ENCODE results near the gene HS3ST4.

HS3ST4 gene

GRCh38 chr16:25691519-25692091 lies at the start of gene HS3ST4:
Gene HS3ST4, plus strand, starts transcription at chr16:25691959.
- in situ Hi-C loops (cut with MboI; ENCODE audit: low sequenced_read_pairs), result no loop called here

- in situ Hi-C loops (cut with MboI; ENCODE audit: low sequenced_read_pairs), result no loop called here
Observed at GRCh38 chr16:25643633-25644032, 48.1 kb upstream of the HS3ST4 start.

DNA sequence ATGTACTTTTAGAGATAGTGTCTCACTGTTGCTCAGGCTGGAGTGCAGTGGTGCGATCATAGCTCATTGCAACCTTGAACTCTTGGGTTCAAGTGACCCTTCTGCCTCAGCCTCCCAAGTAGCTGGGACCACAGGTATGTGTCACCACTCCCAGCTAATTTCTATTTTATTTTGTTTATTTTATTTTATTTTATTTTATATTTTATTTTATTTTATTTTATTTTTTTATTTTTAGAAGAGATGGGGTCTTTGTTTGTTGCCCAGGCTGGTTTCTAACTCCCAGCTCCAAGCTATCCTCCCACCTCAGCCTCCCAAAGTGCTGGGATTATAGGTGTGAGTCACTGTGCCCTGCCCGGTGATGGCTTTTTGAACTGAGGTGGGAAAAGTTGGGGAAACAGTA lies 35.1 kb upstream of the HS3ST4 start:
- in situ Hi-C loops (cut with MboI; ENCODE audit: low sequenced_read_pairs), result no loop called here

GRCh38 chr16:25676820-25677219 lies 14.9 kb upstream of the HS3ST4 start:
- in situ Hi-C loops (cut with MboI; ENCODE audit: low sequenced_read_pairs), result no loop called here

GRCh38 chr16:25679511-25679910 lies 12.2 kb upstream of the HS3ST4 start:
- in situ Hi-C loops (cut with MboI; ENCODE audit: low sequenced_read_pairs), result no loop called here

DNA sequence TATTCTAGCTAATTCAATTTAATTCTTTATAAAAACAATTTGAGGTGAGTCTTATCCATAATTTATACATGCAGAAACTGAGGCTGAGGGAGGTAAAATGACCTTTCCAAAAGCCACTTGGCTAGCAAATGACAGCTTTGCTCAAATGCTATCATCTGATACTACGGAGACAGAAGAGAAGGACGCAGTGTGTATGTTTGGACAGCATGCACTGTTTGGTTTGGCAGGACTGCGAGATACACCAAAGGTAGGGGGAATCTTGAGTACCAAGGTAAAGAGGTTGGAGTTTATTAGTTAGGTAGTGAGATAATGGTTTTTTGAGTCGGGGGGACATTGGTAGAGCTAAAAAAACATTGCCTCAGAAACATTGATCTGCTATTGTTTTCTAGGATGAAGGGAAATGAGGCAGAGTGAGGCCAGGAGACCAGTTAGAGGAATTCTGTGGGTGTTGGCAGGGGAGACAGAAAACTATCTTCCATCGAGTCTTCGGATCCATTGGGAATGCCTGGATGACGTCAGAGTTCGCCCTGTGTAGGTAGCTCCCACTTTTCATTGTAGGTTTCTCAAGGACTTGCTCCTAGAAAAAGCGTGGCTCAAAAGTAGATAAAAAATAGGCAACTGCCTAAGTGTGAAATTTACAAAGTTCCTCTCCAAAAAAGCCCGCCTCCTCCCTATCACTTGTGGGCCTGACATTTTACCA lies 2.5 kb upstream of the HS3ST4 start:
- in situ Hi-C loops (cut with MboI; ENCODE audit: low sequenced_read_pairs), result no loop called here

DNA sequence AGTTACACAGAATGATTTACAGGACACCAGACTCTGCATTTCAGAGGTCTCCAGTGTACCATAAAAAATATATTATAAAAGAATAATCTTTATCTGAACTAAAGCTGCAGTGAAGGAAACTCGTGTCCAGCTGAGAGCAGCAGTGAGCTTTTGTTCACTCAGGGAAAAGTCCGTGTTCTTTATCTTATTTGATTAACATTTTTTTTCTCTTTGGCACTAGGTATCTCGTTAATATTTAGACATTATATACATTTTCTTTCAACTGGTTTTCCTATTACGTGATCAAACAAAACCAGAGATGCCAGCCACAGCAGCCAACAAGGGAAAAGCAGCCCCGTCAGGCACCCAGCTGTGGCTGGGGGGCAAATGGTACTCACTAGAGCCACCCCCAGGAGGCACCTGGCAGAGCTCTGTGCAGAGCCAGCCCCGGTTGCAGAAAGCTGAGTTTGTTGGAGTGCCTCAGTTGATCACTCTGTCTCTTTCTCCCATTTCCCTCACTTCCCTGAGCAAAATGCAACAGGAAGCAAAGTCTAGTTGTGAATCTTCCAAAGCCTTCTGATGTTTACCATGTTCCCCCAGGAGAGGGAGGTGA lies 1.1 kb upstream of the HS3ST4 start:
- in situ Hi-C loops (cut with MboI; ENCODE audit: low sequenced_read_pairs), result no loop called here

GRCh38 chr16:25692351-25692741 lies 587 bp downstream of the HS3ST4 start:
- in situ Hi-C loops (cut with MboI; ENCODE audit: low sequenced_read_pairs), result no loop called here

DNA sequence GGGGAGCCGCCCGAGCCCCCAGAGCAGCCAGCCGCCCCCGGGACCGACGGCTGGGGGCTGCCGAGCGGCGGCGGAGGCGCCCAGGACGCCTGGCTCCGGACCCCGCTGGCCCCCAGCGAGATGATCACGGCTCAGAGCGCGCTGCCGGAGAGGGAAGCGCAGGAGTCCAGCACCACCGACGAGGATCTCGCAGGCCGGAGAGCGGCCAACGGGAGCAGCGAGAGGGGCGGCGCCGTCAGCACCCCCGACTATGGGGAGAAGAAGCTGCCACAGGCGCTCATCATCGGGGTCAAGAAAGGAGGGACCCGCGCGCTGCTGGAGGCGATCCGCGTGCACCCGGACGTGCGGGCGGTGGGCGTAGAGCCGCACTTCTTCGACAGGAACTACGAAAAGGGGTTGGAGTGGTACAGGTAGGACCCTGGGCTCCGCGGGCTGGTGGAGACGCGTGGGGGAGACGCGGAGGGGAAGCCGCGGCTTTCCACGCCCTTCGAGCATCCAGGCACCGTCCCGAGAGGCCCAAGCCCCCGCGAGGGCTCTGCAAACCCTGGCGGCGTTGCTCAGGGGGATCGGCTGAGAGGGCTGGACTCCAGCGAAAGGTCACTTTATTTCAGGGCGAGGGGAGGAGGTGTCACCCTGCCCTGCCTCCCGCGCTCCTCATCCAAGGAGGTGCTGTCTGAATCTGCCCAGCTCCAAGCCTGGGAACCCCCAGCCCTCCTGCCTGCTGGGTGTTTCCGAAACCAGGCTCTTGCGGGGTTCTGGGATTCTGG lies 1.2 kb downstream of the HS3ST4 start:
- in situ Hi-C loops (cut with MboI; ENCODE audit: low sequenced_read_pairs), result no loop called here

GRCh38 chr16:25693631-25694030 lies 1.9 kb downstream of the HS3ST4 start:
- in situ Hi-C loops (cut with MboI; ENCODE audit: low sequenced_read_pairs), result no loop called here

GRCh38 chr16:25699069-25699468 lies 7.3 kb downstream of the HS3ST4 start:
- in situ Hi-C loops (cut with MboI; ENCODE audit: low sequenced_read_pairs), result no loop called here

- in situ Hi-C loops (cut with MboI; ENCODE audit: low sequenced_read_pairs), result loop anchor here (25.0 kb wide), 1 partner anchor 638 kb away; no protein-coding TSS in a partner anchor
Observed at GRCh38 chr16:25700547-25700946, 8.8 kb downstream of the HS3ST4 start.

- in situ Hi-C loops (cut with MboI; ENCODE audit: low sequenced_read_pairs), result loop anchor here (25.0 kb wide), 1 partner anchor 645 kb away; no protein-coding TSS in a partner anchor
Observed at GRCh38 chr16:25707553-25707952, 15.8 kb downstream of the HS3ST4 start.

- in situ Hi-C loops (cut with MboI; ENCODE audit: low sequenced_read_pairs), result loop anchor here (25.0 kb wide), 1 partner anchor 646 kb away; no protein-coding TSS in a partner anchor
Observed at GRCh38 chr16:25707982-25708583, 16.3 kb downstream of the HS3ST4 start.

- in situ Hi-C loops (cut with MboI; ENCODE audit: low sequenced_read_pairs), result loop anchor here (25.0 kb wide), 1 partner anchor 647 kb away; no protein-coding TSS in a partner anchor
Observed at GRCh38 chr16:25709213-25709612, 17.5 kb downstream of the HS3ST4 start.

DNA sequence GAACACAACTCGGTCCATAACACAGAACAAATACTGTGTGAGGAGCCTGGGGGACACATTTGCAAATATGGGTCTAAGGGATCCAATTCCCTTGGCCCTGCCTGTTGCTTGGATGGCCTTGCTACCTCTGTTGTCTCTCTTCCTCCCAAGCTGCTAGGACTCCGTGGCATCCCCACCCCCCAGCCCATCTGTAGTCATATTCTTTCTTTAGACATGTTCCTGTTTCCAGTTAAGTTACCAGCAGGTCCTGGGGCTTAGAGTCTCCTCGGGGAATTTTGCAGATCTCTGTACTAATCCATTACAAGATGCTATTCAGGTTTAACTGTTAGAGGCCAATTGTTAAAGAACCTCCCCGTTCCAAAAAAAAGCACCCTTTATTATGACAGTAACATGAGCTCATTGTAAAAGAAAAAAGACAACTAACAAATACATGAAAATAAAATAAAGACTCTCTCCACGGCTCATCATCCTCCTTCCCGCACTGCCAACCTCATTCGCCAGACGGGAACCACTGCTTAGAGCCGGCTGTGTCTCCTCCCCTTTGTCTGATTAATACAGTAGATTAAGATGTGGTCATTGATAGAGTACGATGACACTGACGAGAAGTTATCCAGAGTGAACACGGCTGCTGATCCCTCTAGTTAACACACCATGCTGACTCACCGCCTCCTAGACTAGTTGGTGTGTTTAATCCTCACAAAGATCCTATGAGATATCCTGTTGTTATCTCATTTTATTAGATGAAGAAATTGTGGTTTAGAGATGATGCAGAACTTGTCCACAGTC lies 22.2 kb downstream of the HS3ST4 start:
- in situ Hi-C loops (cut with MboI; ENCODE audit: low sequenced_read_pairs), result loop anchor here (25.0 kb wide), 1 partner anchor 652 kb away; no protein-coding TSS in a partner anchor

DNA sequence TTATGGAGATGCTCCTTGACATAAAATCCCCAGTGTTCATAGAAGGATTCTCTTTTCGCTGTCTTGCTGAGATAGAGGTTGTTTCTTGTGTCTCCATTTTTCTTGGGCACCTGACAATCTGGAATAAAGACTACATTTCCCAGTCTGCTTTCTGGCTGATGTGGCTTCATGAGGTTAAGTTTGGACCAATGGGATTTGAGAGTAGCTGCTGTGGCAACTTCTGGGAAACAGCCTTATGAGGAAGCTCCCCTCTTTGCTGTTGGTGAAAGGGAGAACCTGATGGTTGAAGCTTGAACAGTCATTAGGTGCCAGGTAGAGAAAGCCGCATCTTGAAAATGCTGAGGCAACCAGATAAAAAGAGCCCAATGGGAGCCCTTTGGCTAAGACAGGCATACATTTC lies 24.4 kb downstream of the HS3ST4 start:
- in situ Hi-C loops (cut with MboI; ENCODE audit: low sequenced_read_pairs), result loop anchor here (25.0 kb wide), 1 partner anchor 654 kb away; no protein-coding TSS in a partner anchor

GRCh38 chr16:25721439-25721838 lies 29.7 kb downstream of the HS3ST4 start:
- in situ Hi-C loops (cut with MboI; ENCODE audit: low sequenced_read_pairs), result loop anchor here (25.0 kb wide), 1 partner anchor 659 kb away; no protein-coding TSS in a partner anchor

GRCh38 chr16:25726430-25727098 lies 34.8 kb downstream of the HS3ST4 start:
- in situ Hi-C loops (cut with MboI; ENCODE audit: low sequenced_read_pairs), result no loop called here
